Chondrocyte (in vitro differentiated cells): ENCODE results near the gene ADAMTSL1. TPM values are rescaled to one million over a fixed set of nuclear protein-coding genes. Genes with fewer than 3 reads are reported as not detected.

Experiments used
- DNase-seq: peaks from one replicate; pipeline ENCODE4 v3.0.0; 2021; ENCODE audit warnings: mixed read lengths, low spot score
- H3K27ac Mint-ChIP-seq: one replicate; pipeline ENCODE4 v1.8.0; 2021; ENCODE audit warnings: mild to moderate bottlenecking, moderate library complexity, mixed read lengths; ENCODE audit not compliant: unreplicated experiment
- H3K27me3 Mint-ChIP-seq: 2 replicates; pipeline ENCODE4 v1.8.0; 2021; ENCODE audit warnings: low read depth, mixed read lengths
- H3K36me3 Mint-ChIP-seq: 2 replicates; pipeline ENCODE4 v1.8.0; 2021; ENCODE audit warnings: low read depth, mixed read lengths
- H3K4me1 Mint-ChIP-seq: 2 replicates; pipeline ENCODE4 v1.8.0; 2021; ENCODE audit warnings: low read depth, mild to moderate bottlenecking, mixed read lengths
- H3K4me3 Mint-ChIP-seq: one replicate; pipeline ENCODE4 v1.8.0; 2021; ENCODE audit warnings: mild to moderate bottlenecking, moderate library complexity, mixed read lengths; ENCODE audit not compliant: unreplicated experiment
- H3K9me3 Mint-ChIP-seq: 2 replicates; pipeline ENCODE4 v1.8.0; 2021; ENCODE audit warnings: low read depth, mixed read lengths
- CTCF ChIP-seq: fragments of 200-600 bp; sonication (generic); IDR thresholded peaks from 2 replicates; pipeline ENCODE4 v1.5.0; 2021; ENCODE audit warnings: antibody characterized with exemption, mild to moderate bottlenecking, moderate library complexity
- total RNA-seq: library from RNA; stranded (reverse); gene quantifications from 3 replicates; pipeline ENCODE4 v1.2.1, GENCODE V29; 2021

ADAMTSL1 gene
- total RNA-seq, 1 donor from 2014 or later = 1.0 TPM

- Mint-ChIP-seq H3K36me3 (no peaks in the 10 kb centered on the region), H3K4me1 (peaks cover 25% of the 10 kb centered on the region), H3K4me3 (no peak overlapping the region), H3K27me3 (peaks cover 3% of the 10 kb centered on the region), H3K27ac (no peak overlapping the region), H3K9me3 (no peaks in the 10 kb centered on the region)
- no peak for DNase-seq
- TF ChIP-seq CTCF = no peak
Measured at GRCh38 chr9:18785604-18786003, 311.7 kb downstream of the ADAMTSL1 start.

- DNase-seq = no peak
- H3K36me3 Mint-ChIP-seq = no peaks in the 10 kb centered on the region
- H3K27me3 Mint-ChIP-seq = peaks cover 3% of the 10 kb centered on the region
- H3K4me1 Mint-ChIP-seq = peaks cover 25% of the 10 kb centered on the region
- H3K27ac Mint-ChIP-seq = no peak overlapping the region
- TF ChIP-seq CTCF = no peak
- no peaks in the 10 kb centered on the region for H3K9me3 Mint-ChIP-seq
- H3K4me3 Mint-ChIP-seq = no peak overlapping the region
Measured at GRCh38 chr9:18786196-18786595, 312.2 kb downstream of the ADAMTSL1 start.

- DNase-seq = no peak
- Mint-ChIP-seq H3K4me3 (no peak overlapping the region), H3K27ac (peak overlapping the region; percentile 64), H3K27me3 (peaks cover 3% of the 10 kb centered on the region), H3K36me3 (no peaks in the 10 kb centered on the region), H3K9me3 (no peaks in the 10 kb centered on the region), H3K4me1 (peaks cover 25% of the 10 kb centered on the region)
- TF ChIP-seq CTCF = no peak
Measured at GRCh38 chr9:18786911-18787650, 313.1 kb downstream of the ADAMTSL1 start.

GRCh38 chr9:18788256-18788655, 314.3 kb downstream of the ADAMTSL1 start:
- DNase-seq = no peak
- Mint-ChIP-seq H3K27ac (no peak overlapping the region), H3K4me1 (peaks cover 25% of the 10 kb centered on the region), H3K9me3 (no peaks in the 10 kb centered on the region), H3K36me3 (no peaks in the 10 kb centered on the region), H3K4me3 (no peak overlapping the region), H3K27me3 (no peaks in the 10 kb centered on the region)
- TF ChIP-seq CTCF = no peak

GRCh38 chr9:18791074-18791473, 317.1 kb downstream of the ADAMTSL1 start:
- no peak for DNase-seq
- H3K27me3 Mint-ChIP-seq = no peaks in the 10 kb centered on the region
- H3K4me1 Mint-ChIP-seq = peaks cover 24% of the 10 kb centered on the region
- H3K4me3 Mint-ChIP-seq = no peak overlapping the region
- no peaks in the 10 kb centered on the region for H3K36me3 Mint-ChIP-seq
- no peak overlapping the region for H3K27ac Mint-ChIP-seq
- no peaks in the 10 kb centered on the region for H3K9me3 Mint-ChIP-seq
- TF ChIP-seq CTCF = peak; percentile 80
